Gastroesophageal sphincter (tissue), 4 donors: ENCODE results near the gene ADAMTS2. TPM values are rescaled to one million over a fixed set of nuclear protein-coding genes. Genes with fewer than 3 reads are reported as not detected.

Source experiments
- ATAC-seq: fragments of 150-250 bp; one replicate; pipeline ENCODE4 v1.9.1; 2016; ENCODE audit warnings: mild to moderate bottlenecking, moderate library complexity
- H3K27ac ChIP-seq, 4 donors: fragments of 200-600 bp; sonication (generic) in 3 of 4; 1 replicate in 3 of 4; 2 replicates in 1 of 4; pipeline ENCODE4 v1.5.1; 2016 to 2019
- H3K27me3 ChIP-seq: fragments of 200-600 bp; sonication (generic); one replicate; pipeline ENCODE4 v1.5.1; 2019
- H3K36me3 ChIP-seq, 2 donors: fragments of 200-600 bp; sonication (generic); one replicate each; pipeline ENCODE4 v1.5.1; 2019; ENCODE audit warnings: control low read depth in 1 of 2
- H3K4me1 ChIP-seq, 3 donors: fragments of 200-600 bp; sonication (generic); 1 replicate in 2 of 3; 2 replicates in 1 of 3; pipeline ENCODE4 v1.5.1; 2016 to 2019; ENCODE audit warnings: control low read depth in 2 of 3
- H3K4me3 ChIP-seq, 2 donors: fragments of 200-600 bp; sonication (generic); one replicate each; pipeline ENCODE4 v1.5.1; 2019; ENCODE audit warnings: mild to moderate bottlenecking in 1 of 2, moderate library complexity in 1 of 2
- H3K9me3 ChIP-seq, 3 donors: fragments of 200-600 bp; sonication (generic); one replicate each; pipeline ENCODE4 v1.5.1; 2017 to 2019; ENCODE audit warnings: control low read depth in 2 of 3
- CTCF ChIP-seq, 4 experiments: fragments of 200-600 bp in 2 of 4; fragments of 450-650 bp in 2 of 4; sonication (generic) in 1 of 4; IDR thresholded peaks; one replicate each; pipeline ENCODE4 v1.5.1; 2017 to 2019; ENCODE audit warnings: antibody characterized with exemption in 4 of 4, mild to moderate bottlenecking in 2 of 4, moderate library complexity in 2 of 4
- EP300 ChIP-seq: sonication (generic); formaldehyde crosslinking; IDR thresholded peaks from one replicate; pipeline ENCODE4 v1.6.1; 2017; ENCODE audit warnings: antibody characterized with exemption, mild to moderate bottlenecking
- POLR2A ChIP-seq, 2 donors: fragments of 450-650 bp; IDR thresholded peaks; one replicate each; pipeline ENCODE4 v1.6.1; 2017; ENCODE audit warnings: antibody characterized with exemption in 2 of 2, mild to moderate bottlenecking in 2 of 2, moderate library complexity in 1 of 2
- POLR2AphosphoS5 ChIP-seq: sonication (generic); formaldehyde crosslinking; IDR thresholded peaks from one replicate; pipeline ENCODE4 v1.6.1; 2017; ENCODE audit warnings: antibody characterized with exemption
- WGBS, 2 donors: methylation state at CpG; one replicate each; pipeline ENCODE4 v1.1.5; 2018; ENCODE audit warnings: low coverage in 1 of 2; 5-methylcytosine and 5-hydroxymethylcytosine counted together
- total RNA-seq, 4 donors: library from RNA; depleted of rRNA; stranded (reverse); fragments of >200 nt; gene quantifications; one replicate each; pipeline ENCODE4 v1.1.0, GENCODE V29; 2016

Gene ADAMTS2
- total RNA-seq, 4 donors from 2014 or later, result 14.8 to 24.8 (median 22.6) TPM

- no peak for ATAC-seq
- Histone ChIP-seq H3K4me3 (no peak overlapping the region), H3K36me3 (no peaks in the 10 kb centered on the region), H3K9me3 (no peaks in the 10 kb centered on the region), H3K4me1 (no peaks in the 10 kb centered on the region), H3K27me3 (no peaks in the 10 kb centered on the region), H3K27ac (no peak overlapping the region)
- no peak for TF ChIP-seq POLR2AphosphoS5
- TF ChIP-seq POLR2A (IDR thresholded peaks at IDR 0.05), result no peak
- no peak for TF ChIP-seq EP300
- no peak for TF ChIP-seq CTCF (IDR thresholded peaks at IDR 0.05)
- 98 to 100% methylated on average over 2 to 8 of the region's 19 CpGs for WGBS, 2 donors
These were observed 150.3 kb downstream of the ADAMTS2 start for GRCh38 chr5:179194941-179195381.

- Histone ChIP-seq H3K36me3 (no peaks in the 10 kb centered on the region), H3K27me3 (no peaks in the 10 kb centered on the region), H3K4me3 (no peak overlapping the region), H3K27ac (no peak overlapping the region), H3K9me3 (no peaks in the 10 kb centered on the region), H3K4me1 (no peaks in the 10 kb centered on the region)
- 91% methylated on average over 4 of the region's 15 CpGs; no CpG with 5 or more reads in 1 of the 2 donors for WGBS, 2 donors
- TF ChIP-seq POLR2AphosphoS5, result no peak
- ATAC-seq, result no peak
These were observed 150.9 kb downstream of the ADAMTS2 start for GRCh38 chr5:179194201-179194910.

GRCh38 chr5:179193746-179194145 lies 151.5 kb downstream of the ADAMTS2 start:
- WGBS, 2 donors, result 80% methylated on average over 1 of the region's 11 CpGs; no CpG with 5 or more reads in 1 of the 2 donors
- Histone ChIP-seq H3K36me3 (no peaks in the 10 kb centered on the region), H3K4me3 (no peak overlapping the region), H3K27ac (no peak overlapping the region), H3K9me3 (no peaks in the 10 kb centered on the region), H3K27me3 (no peaks in the 10 kb centered on the region), H3K4me1 (no peaks in the 10 kb centered on the region)
- no peak for ATAC-seq
- TF ChIP-seq EP300 (no peak), CTCF (IDR thresholded peaks at IDR 0.05) (no peak), POLR2AphosphoS5 (no peak), POLR2A (IDR thresholded peaks at IDR 0.05) (no peak)

GRCh38 chr5:179192891-179193470 lies 152.3 kb downstream of the ADAMTS2 start:
- no peak for TF ChIP-seq POLR2A (IDR thresholded peaks at IDR 0.05)
- no peak for TF ChIP-seq POLR2AphosphoS5
- TF ChIP-seq CTCF (IDR thresholded peaks at IDR 0.05), result no peak
- TF ChIP-seq EP300, result no peak
- Histone ChIP-seq H3K4me1 (no peaks in the 10 kb centered on the region), H3K27ac (no peak overlapping the region), H3K36me3 (no peaks in the 10 kb centered on the region), H3K4me3 (no peak overlapping the region), H3K9me3 (no peaks in the 10 kb centered on the region), H3K27me3 (no peaks in the 10 kb centered on the region)
- ATAC-seq, result no peak
- WGBS, 2 donors, result 89% methylated on average over 13 of the region's 22 CpGs; no CpG with 5 or more reads in 1 of the 2 donors

- Histone ChIP-seq H3K4me3 (no peak overlapping the region), H3K4me1 (no peaks in the 10 kb centered on the region), H3K27ac (no peak overlapping the region), H3K36me3 (no peaks in the 10 kb centered on the region), H3K9me3 (no peaks in the 10 kb centered on the region), H3K27me3 (no peaks in the 10 kb centered on the region)
- TF ChIP-seq EP300, result no peak
- TF ChIP-seq POLR2AphosphoS5, result no peak
- TF ChIP-seq CTCF (IDR thresholded peaks at IDR 0.05), result no peak
- no peak for TF ChIP-seq POLR2A (IDR thresholded peaks at IDR 0.05)
- ATAC-seq, result no peak
- WGBS, 2 donors, result 70% methylated on average over 7 of the region's 20 CpGs; no CpG with 5 or more reads in 1 of the 2 donors
These were observed 152.9 kb downstream of the ADAMTS2 start for GRCh38 chr5:179192185-179192890.
